Ammon's horn (tissue), 1 donor: ENCODE measurements around the gene PPCDC.

Experiments
- DNase-seq: peaks from one replicate; pipeline ENCODE4 v3.0.0-alpha.2; 2016; ENCODE audit warnings: low spot score

The PPCDC gene

DNA sequence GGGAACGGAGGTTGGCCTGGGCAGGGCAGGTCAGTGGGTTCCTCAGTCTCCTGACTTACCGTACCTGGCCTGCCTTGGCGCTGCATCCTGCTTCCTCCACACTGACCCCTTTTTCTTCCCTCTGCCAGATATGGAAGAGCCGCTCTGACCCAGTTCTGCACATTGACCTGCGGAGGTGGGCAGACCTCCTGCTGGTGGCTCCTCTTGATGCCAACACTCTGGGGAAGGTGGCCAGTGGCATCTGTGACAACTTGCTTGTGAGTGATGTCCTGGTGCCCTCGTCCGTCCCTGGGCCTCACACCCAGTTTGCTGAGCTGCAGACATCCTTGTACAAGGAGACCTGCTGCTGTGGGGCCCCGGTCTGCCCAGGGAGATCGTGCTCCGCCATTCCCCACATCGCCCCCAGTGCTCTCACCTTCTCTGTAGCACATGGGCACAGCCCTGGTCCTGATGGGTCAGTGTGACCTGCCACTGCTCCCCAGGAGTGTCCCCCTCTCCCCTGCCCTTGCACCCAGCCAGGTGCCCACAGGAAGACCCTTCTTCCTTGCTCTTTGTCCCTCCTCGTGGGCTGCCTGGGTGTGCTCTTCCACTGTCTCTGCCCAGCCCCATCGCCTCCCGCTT is 21.0 kb downstream of the PPCDC start:
- no peak for DNase-seq

- DNase-seq: no peak
These were observed 22.1 kb downstream of the PPCDC start for GRCh38 chr15:75045332-75046015.

DNA sequence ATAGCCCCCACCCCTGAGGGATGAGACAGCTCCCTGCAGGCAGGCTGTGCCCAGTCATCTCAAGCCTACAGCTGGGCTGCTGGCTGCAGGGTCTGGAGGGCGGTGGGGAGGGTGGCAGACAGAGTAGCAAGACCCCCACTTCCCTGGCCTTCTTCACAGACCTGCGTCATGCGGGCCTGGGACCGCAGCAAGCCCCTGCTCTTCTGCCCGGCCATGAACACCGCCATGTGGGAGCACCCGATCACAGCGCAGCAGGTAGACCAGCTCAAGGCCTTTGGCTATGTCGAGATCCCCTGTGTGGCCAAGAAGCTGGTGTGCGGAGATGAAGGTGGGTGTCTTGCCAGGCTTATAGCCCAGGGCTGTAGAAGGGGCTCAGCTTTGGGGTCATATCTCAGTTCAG is 25.0 kb downstream of the PPCDC start:
- DNase-seq: no peak

DNA sequence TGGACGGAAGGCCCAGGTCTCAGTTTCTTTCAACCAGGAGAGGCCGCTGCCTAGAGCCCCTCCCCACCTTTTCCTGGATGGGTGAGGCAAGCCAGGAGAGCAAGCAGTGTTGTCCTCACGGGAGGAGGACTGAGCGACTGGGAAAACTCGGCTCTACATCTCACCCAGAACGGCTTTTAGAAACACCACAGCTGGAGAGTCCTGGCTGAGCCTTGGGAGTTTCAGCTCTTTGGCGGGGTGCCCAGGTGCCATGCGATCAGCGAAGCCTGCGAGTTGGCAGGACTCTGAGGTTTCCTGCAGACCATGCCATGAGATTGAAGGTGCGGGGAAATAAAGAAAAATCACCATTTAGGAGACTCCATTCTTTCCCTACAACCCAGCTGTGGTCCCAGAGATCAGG is 26.0 kb downstream of the PPCDC start:
- peak; percentile 79 for DNase-seq

DNA sequence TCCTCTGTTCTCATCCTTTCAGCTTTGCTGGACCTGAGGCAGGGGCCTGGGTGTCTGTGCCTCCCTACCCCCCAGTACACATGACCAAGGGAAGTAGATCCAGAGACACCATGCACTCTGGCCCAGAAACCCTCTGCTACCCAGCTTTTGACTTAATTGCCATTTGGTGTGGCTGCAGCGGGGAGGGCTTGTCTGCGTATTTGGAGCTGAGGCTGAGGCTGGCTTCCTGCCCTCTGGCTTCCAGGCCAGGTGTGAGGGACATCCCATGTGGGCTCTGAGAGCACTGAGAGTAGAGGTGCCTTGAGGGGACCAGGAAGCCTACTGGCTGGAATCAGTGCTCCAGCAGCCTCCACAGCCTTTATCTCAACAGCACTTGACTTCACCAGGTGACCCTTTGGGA is 26.9 kb downstream of the PPCDC start:
- DNase-seq: no peak

DNA sequence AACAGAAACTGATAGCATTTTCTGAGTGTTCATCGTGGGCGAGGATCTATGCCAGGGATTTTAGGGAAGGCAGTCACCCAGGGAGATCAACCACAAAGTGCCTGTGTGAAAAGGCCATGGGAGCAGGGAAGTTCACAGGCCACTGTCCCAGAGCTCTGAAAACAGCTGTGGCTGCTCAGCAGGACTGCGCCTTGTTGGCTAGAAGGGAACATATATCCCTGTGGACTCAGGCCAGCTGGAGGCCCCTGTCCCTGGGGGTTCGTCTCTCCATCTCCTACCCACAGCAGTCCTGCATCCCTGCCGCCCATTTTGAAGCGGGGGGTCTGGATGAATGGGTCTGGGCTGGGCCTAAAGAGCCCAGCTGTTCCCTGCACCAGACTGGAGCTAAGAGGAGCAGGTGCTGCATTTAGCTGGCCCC is 27.8 kb downstream of the PPCDC start:
- DNase-seq: no peak

GRCh38 chr15:75051711-75052110 is 28.3 kb downstream of the PPCDC start:
- no peak for DNase-seq

DNA sequence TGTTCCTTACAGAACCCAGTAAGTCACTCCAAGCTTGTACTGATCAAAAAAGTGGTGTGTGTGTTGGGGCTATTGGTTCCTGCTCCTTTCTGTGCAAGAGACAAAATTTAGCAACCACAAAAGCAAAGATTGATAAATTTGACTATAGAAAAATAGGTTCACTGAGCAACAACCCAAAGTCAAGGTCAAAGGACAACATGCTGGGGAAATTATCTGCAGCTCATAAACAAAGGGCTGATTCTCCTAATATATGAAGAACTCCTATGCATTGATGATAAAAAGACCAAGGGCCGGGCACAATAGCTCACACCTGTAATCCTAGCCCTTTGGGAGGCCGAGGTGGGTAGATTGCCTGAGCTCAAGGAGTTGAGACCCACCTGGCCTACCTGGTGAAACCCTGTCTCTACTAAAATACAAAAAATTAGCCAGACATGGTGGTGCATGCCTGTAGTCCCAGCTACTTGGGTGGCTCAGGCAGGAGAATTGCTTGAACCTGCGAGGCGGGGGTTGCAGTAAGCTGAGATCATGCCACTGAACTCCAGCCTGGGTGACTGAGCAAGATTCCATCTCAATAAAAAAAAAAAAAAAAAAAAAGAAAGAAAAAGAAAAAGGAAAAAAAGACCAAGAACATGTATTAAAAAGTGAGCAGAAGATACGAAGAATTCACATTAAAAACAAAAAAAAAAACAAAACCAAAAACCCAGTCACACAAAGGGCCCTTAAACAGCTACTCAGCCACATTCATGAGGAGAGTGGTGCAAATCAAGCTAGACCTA is 29.8 kb downstream of the PPCDC start:
- no peak for DNase-seq

GRCh38 chr15:75053748-75054125 is 30.3 kb downstream of the PPCDC start:
- DNase-seq: no peak

- DNase-seq: no peak
These were observed 30.9 kb downstream of the PPCDC start for GRCh38 chr15:75054172-75054897.

GRCh38 chr15:75056036-75056435 is 32.6 kb downstream of the PPCDC start:
- no peak for DNase-seq

DNA sequence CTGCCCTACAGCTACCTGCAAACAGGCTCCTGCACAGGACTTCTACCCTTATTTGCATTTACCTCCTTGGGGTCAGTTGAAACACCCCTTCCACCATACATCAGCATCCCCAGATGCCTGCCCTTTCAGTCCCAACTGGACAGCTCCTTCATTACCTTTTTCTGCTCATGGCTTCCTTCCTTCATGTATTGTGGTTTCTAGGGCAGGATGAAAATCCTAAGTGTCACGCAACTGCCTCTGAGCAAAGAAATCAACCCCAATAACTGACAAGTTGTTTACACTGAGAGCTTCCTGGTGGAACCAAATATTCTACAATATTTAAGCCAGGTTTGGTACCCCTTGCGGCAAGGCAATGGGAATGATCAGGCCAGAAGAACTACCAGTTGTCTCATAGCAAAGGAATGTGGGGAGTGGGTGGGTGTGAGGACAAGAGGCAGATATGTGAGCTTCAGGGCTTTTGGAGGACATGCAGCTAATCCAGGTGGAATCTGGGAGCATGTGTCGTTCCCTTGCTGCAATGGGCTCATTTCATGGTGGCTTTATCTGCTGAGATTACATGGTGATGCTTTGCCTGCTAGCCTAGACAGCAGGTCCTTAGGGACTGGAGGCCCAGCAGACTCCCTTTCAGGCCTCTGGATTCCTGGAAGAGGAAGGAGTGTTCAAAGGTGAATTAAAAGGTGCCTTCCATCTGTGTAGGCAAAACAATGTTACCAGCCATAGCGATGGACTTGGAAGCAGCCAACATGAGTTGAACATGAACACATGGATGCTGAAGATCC is 34.9 kb downstream of the PPCDC start:
- DNase-seq: no peak

- no peak for DNase-seq
These were observed 36.2 kb downstream of the PPCDC start for GRCh38 chr15:75059607-75060006.

DNA sequence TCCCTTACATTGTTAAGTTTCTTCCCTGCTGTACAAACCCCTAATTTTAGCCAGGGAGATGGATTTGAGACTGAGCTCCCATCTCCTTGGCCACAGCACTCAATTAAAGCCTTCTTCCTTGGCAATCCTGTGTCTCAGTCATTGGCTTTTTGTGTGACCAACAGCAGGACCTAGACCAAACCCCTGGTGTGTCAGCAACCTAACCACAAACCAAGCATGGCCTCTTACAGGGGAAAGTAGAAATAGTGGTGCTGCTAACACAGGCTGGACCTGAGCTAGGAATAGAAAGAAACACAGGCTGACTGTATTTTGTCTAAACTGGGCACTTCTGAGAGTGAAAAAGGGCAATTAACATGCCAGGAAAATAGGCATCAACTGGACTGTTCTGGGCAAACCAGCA is 37.9 kb downstream of the PPCDC start:
- no peak for DNase-seq

DNA sequence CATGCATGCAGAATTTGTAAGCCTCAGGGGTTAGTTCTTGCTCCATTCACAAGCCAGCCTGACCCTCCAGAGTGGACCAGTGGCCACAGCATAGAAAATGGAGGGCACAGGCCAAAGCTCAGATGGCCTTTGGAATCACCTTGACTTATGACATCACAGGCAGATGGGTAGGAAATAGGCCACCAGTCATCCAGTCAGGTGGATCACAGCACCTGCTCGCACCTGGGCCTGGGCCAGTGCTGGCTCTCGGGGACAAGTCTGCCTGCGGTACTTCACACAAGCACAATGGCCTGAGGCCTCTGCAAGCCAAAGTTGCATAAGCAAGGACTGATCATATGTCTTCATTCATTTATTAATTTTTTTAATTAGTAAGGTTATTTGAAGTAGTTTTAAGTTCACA is 39.3 kb downstream of the PPCDC start:
- no peak for DNase-seq

DNA sequence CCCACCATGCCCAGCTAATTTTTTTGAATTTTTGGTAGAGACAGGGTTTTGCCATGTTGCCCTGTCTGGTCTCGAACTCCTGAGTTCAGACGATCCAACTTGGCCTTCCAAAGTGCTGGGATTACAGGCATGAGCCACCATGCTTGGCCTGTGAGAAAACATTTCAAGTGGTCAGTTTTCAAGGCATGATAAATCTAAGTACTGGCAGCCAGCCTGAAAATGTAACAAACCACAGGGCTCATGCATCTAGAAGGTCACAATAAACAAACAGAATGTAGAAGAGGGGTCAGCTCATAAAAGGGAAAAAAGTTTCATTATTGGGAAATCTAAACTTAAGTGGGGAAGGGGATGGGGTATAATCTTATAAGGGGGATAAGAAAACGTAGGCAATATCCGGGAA is 39.9 kb downstream of the PPCDC start:
- no peak for DNase-seq

DNA sequence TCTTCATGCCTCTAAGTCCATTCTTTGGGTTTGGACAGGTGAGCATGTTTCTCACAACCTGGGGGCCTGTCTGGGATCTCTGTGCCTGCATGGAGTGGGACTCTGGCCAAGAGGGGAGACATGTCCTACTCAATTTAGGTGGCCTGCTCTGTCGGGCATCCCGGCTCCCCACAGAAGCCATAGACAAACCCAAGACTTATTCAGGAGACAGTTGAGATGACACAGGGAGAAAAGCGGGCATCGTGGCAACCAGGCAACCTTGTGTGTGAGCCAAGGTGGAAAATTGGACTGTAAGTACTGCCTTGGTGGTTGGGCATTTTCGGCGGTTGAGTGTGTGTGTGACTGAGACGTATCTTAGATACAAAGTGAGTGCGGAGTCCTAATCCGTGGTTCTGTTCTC is 40.5 kb downstream of the PPCDC start:
- no peak for DNase-seq

DNA sequence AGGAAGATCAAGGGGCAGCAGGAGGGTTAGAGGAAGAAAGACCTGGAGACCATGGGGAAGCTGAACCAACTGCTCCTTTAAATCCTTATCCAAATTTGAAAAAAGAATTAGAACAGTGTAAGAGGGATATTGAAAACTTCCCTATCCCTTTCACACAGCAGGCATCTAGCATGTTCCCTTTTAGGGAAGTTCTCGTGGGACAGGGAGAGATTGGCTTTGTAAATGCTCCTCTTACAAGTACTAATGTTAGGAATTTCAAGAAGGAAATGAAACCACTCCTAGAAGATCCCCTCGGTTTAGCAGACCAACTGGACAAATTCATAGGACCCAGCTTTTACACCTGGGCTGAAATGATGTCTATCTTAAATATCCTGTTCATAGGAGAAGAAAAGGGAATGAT is 41.5 kb downstream of the PPCDC start:
- DNase-seq: no peak

- no peak for DNase-seq
These were observed 42.1 kb downstream of the PPCDC start for GRCh38 chr15:75065467-75065850.

DNA sequence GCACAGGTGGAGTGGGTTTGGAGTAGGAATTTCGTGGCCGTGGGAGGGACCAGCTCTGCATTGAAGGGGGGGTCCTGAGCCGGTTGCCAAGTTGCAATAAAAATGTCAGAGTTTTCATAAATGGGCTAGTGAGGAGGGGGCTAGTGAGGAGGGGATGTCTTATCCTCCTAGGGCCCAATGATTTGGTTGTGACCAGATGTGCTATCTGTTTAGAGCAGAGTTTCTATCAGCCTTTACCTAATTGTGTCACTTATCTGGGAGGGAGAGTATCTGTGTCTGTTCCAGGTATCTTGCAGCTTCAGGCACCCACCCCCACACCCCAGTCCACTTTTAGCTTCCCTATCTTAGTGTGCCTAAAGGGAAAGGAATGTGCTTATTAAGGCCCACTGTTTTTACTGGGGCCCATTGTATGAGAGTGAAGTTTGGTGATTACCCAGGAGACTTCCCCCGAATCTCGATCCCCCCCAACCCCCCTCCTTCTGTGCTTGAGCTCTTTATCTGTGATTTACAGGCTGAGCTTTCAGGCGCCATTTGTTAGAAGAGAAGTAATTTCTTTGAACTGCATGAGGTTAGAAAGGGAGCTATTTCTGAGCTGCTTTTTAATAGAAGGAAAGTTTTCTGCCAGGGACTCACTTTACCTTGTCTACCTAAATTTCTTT is 42.6 kb downstream of the PPCDC start:
- DNase-seq: no peak

- DNase-seq: no peak
These were observed 43.9 kb downstream of the PPCDC start for GRCh38 chr15:75067123-75067830.
